WERI-Rb-1 (cell line): ENCODE results near the gene BCKDK.

Source experiments
- DNase-seq: peaks from one replicate; pipeline ENCODE4 v3.0.0-alpha.2; 2020
- H3K27ac ChIP-seq: fragments of 250-450 bp; sonication (Bioruptor Pico); 2 replicates; pipeline ENCODE4 v1.5.1; 2020; ENCODE audit warnings: mild to moderate bottlenecking, moderate library complexity
- H3K27me3 ChIP-seq: fragments of 250-450 bp; sonication (Bioruptor Pico); 2 replicates; pipeline ENCODE4 v1.5.1; 2021; ENCODE audit warnings: mild to moderate bottlenecking, low read depth, moderate library complexity; ENCODE audit not compliant: insufficient read depth, severe bottlenecking
- H3K36me3 ChIP-seq: fragments of 250-450 bp; sonication (Bioruptor Pico); 2 replicates; pipeline ENCODE4 v1.5.1; 2020; ENCODE audit warnings: mild to moderate bottlenecking, moderate library complexity
- H3K4me3 ChIP-seq: 2 replicates; pipeline ENCODE4 v1.5.1; 2011; ENCODE audit warnings: low read depth, mild to moderate bottlenecking, control low read depth, low read length
- H3K9me3 ChIP-seq: fragments of 250-450 bp; sonication (Bioruptor Pico); 2 replicates; pipeline ENCODE4 v1.5.1; 2021; ENCODE audit warnings: mild to moderate bottlenecking, moderate library complexity; ENCODE audit not compliant: severe bottlenecking
- CTCF ChIP-seq: IDR thresholded peaks from 2 replicates; pipeline ENCODE4 v1.5.1; 2011; ENCODE audit warnings: low read depth, mild to moderate bottlenecking, control low read depth, inconsistent platforms, low read length

Gene BCKDK

GRCh38 chr16:31088459-31089183, 19.6 kb upstream of the BCKDK start, which contains the start of gene PRSS53:
TSS of gene PRSS53 (minus strand) at chr16:31088943. CDS start at chr16:31088809, 134 bp downstream.
- Histone ChIP-seq H3K27ac (peak within 1 kb of the TSS; percentile 77), H3K27me3 (no peaks in the 10 kb centered on the region), H3K4me3 (no peak within 1 kb of the TSS), H3K36me3 (peaks cover 53% of the 10 kb centered on the region), H3K9me3 (no peaks in the 10 kb centered on the region)
- no peak for TF ChIP-seq CTCF
- no peak for DNase-seq

- Histone ChIP-seq H3K9me3 (no peaks in the 10 kb centered on the region), H3K4me3 (no peak overlapping the region), H3K27me3 (no peaks in the 10 kb centered on the region), H3K27ac (peak overlapping the region; percentile 77), H3K36me3 (peaks cover 48% of the 10 kb centered on the region)
- TF ChIP-seq CTCF = no peak
- DNase-seq = no peak
Observed at GRCh38 chr16:31089199-31089598, 19.0 kb upstream of the BCKDK start.

GRCh38 chr16:31090540-31090939, 17.6 kb upstream of the BCKDK start:
- H3K27ac ChIP-seq = no peak overlapping the region
- TF ChIP-seq CTCF = no peak
- H3K36me3 ChIP-seq = peaks cover 42% of the 10 kb centered on the region
- no peak for DNase-seq
- H3K4me3 ChIP-seq = no peak overlapping the region
- no peaks in the 10 kb centered on the region for H3K9me3 ChIP-seq
- no peaks in the 10 kb centered on the region for H3K27me3 ChIP-seq

- H3K36me3 ChIP-seq = peaks cover 38% of the 10 kb centered on the region
- no peaks in the 10 kb centered on the region for H3K9me3 ChIP-seq
- H3K4me3 ChIP-seq = no peak overlapping the region
- no peaks in the 10 kb centered on the region for H3K27me3 ChIP-seq
- no peak for DNase-seq
- TF ChIP-seq CTCF = no peak
- no peak overlapping the region for H3K27ac ChIP-seq
Observed at GRCh38 chr16:31092330-31092729, 15.9 kb upstream of the BCKDK start.

- no peak for TF ChIP-seq CTCF
- H3K4me3 ChIP-seq = peak overlapping the region; percentile 96
- peak; percentile 76 for DNase-seq
- H3K27ac ChIP-seq = peak overlapping the region; percentile 80
- no peaks in the 10 kb centered on the region for H3K9me3 ChIP-seq
- peaks cover 36% of the 10 kb centered on the region for H3K36me3 ChIP-seq
- no peaks in the 10 kb centered on the region for H3K27me3 ChIP-seq
Observed at GRCh38 chr16:31093132-31093703, 15.0 kb upstream of the BCKDK start.
